GM18517 (cell line): Measurements from ENCODE around the gene FGF7.
"Not testable (repeated sequence)": the region's sequence is repeated elsewhere in the genome, so short reads cannot be mapped to it uniquely, and the experiment has no call there.

Experiments used
- ATAC-seq: cut with Tn5 transposase; IDR thresholded peaks from one replicate; pipeline ENCODE4 v1.9.1; 2021; ENCODE audit warnings: mild to moderate bottlenecking, moderate library complexity; ENCODE audit not compliant: unreplicated experiment

FGF7 gene

GRCh38 chr15:49438962-49439631 is 16.1 kb downstream of the FGF7 start:
- peak; percentile 82 for ATAC-seq

- no peak for ATAC-seq
Observed at GRCh38 chr15:49439678-49440395, 16.8 kb downstream of the FGF7 start.

- ATAC-seq, result no peak
Observed at GRCh38 chr15:49441356-49441755, 18.3 kb downstream of the FGF7 start.

DNA sequence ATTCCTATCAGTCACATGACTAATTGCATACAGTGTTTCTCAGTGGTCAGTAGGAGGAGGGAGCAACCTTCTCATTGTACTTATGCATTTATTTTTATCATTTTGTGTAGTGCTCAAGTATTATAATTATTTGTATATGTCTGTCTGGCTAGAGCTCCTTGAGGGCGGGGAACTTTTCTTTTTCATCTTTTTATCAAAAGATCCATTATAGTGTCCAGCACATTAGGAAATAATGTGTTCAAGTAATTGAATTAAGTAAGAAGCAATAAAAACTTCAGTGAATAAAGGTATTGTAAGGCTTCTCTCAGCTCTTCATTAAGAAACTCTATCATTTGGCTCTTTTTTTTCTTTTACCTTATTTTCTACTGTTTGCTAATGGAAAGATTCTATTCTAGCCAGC is 18.8 kb downstream of the FGF7 start:
- no peak for ATAC-seq

GRCh38 chr15:49452595-49452994 is 29.6 kb downstream of the FGF7 start:
- no peak for ATAC-seq

DNA sequence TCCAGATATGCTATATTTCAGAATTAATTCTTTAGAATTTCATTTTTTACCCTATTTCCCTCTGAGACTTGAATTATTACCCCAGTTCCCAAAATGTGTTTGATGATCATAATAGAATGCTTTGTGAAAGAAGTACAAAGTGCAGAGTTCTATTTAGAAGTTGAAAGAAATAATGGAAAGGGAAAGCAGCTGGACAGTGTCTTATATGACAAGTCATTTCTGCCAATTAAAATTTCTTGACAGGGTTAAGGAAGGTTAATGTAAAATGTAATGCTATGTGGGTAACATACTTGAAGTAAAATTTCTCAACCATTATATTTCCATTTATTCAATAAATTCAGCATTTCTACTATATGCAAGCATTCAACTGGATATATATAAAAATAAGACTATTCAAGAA is 33.1 kb downstream of the FGF7 start:
- no peak for ATAC-seq

- no peak for ATAC-seq
Observed at GRCh38 chr15:49458145-49458544, 35.1 kb downstream of the FGF7 start.

DNA sequence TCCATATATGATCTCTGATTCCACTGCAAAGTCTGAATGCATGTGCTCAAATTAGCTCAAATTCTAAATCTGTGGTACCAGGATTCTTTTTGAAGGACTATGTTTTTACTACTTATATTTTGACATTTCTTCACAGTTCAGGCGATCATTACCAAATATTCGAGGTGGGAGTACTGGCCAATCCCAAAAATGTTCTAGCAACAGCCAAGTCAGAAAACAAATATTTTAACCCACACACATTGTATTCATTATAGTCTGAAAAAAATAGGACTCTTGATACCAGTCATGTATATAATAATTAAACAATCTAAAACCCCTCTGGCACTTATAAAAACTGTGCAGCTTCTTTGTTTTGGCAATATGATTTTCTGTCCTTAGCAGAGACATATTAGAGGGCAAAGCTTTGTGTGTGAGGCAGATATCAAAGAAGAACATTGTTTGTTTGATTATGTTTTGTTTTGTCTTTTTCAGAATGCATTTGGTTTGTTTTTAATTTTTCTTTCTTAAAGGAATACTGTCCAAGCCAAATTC is 37.4 kb downstream of the FGF7 start:
- ATAC-seq, result no peak

DNA sequence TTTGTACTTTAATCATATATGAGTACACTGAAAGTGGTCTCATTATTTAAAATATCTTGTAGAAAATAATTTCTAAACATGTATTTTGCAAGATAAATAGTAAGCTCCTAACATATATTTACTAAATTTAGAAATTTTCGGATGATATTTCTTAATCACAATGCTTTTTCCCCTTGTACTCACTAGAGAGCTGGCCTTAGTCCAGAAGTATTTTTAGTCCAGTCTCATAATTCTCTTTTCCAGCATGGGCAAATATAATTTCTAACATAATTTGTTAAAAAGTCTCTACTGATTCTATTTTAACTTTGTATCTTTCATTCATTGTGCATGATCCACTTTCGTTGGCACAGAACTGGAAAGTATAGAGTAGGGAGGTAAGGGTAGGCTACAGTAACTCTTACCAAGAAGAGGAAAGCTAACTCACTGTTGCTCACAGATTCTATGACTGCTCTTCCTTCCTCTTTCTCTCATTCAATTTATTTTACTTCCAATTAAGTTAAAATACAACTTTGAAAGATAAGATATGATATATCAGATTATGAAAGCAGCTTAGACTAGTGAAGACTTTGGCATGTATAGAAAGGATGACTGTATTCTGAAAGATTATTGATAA is 39.3 kb downstream of the FGF7 start:
- no peak for ATAC-seq

- no peak for ATAC-seq
Observed at GRCh38 chr15:49464522-49464921, 41.5 kb downstream of the FGF7 start.

DNA sequence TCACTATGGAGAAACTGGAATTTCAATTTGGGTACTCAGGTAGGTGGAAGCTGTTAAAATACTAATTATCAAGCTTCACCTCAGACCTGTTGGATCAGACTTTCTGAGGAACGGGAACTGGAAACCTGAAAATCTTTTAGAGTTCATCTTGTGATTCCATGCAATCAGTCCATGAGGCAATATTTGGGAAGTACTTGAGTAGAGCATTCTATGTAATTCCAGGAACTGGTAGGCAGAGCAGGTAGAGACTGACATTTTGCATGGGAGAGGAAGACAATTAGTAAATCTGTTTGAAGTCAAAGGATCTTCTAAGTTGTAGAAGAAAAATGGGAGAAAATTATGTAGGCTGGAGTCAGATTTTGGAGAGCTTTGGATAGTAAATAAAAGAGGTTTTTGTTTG is 43.1 kb downstream of the FGF7 start:
- no peak for ATAC-seq

- no peak for ATAC-seq
Observed at GRCh38 chr15:49467746-49468480, 44.9 kb downstream of the FGF7 start.

- ATAC-seq, result no peak
Observed at GRCh38 chr15:49468481-49468839, 45.4 kb downstream of the FGF7 start.

DNA sequence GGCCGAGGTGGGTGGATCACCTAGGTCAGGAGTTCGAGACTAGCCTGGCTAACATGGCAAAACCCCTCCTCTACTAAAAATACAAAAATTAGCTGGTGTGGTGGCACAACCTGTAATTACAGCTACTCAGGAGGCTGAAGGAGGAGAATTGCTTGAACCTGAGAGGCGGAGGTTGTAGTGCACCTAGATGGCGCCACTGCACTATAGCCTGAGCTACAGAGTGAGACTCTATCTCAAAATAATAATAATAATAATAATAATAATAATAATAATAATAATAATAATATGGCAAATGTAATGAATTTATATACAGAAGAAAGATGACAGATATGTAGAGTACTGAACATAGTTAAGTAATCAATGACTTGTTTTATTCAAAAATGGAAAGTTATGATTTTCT is 48.2 kb downstream of the FGF7 start:
- ATAC-seq, result peak; percentile 4

DNA sequence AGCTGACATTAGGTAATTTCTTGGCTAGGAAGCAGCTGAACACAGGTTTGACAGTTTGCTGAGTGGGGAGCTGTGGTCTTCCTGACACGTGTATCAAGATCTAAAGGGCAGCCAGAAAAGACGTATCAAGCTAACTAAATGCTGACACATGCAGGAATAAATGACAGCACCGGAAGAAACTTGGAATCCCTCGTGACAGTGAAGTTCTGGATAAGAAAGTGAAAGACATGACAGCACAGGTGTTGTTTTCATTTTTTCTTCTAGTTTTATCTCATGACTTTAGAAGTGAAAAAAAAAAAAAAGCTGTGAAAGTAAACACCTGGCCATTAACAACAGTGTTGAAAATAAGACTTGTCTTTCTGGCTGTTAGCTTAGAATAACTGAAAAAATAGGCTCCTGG is 48.7 kb downstream of the FGF7 start:
- ATAC-seq, result peak; percentile 85

- no peak for ATAC-seq
Observed at GRCh38 chr15:49472338-49472737, 49.3 kb downstream of the FGF7 start.

- ATAC-seq, result no peak
Observed at GRCh38 chr15:49473031-49473430, 50.0 kb downstream of the FGF7 start.

GRCh38 chr15:49478021-49478420 is 55.0 kb downstream of the FGF7 start:
- not testable (repeated sequence) for ATAC-seq

DNA sequence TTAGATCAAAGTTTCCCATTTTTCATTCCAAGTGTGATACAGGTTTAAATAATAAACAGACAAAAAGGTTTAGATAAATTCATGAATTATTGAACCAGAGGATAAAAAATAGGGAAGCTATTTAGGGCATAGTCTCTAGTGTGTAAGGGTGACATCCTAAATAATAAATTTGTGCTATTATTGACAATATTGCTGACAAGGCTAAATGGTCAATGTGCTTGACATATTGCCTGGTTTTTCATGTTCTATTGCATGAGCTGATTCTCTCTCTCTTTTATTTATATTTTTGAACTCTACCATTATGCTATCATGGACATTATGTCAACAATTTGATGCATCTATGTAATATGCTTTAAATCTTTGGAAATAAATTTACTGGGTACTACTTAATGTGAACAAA is 55.9 kb downstream of the FGF7 start:
- ATAC-seq, result not testable (repeated sequence)

DNA sequence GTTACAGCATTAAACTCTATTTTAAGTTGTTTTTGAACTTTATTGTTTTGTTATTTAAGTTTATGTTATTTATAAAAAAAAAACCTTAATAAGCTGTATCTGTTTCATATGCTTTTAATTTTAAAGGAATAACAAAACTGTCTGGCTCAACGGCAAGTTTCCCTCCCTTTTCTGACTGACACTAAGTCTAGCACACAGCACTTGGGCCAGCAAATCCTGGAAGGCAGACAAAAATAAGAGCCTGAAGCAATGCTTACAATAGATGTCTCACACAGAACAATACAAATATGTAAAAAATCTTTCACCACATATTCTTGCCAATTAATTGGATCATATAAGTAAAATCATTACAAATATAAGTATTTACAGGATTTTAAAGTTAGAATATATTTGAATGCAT is 62.4 kb downstream of the FGF7 start:
- ATAC-seq, result not testable (repeated sequence)

DNA sequence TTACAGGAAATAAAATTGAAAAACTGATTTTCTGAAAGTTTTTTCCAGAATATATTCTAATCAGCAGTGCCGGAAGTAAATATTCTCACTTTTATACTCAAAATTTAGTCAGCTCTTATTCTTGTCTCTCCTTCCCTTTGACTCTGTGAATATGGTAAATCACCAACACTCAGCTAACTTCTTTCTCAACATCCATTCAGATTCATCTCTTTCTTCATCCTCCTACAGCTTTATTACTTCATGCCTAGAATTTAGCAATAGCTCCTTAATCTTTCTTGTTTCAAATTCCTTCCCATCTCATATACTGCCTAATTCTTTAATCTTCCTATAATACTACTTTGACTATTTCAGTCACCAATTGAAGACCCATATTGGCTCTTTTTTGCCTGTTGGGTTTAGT is 67.9 kb downstream of the FGF7 start:
- no peak for ATAC-seq
